GM21526 (cell line): Measurements from ENCODE around the gene GJA3.
"Not testable (repeated sequence)": the region's sequence is repeated elsewhere in the genome, so short reads cannot be mapped to it uniquely, and the experiment has no call there.

Experiments
- ATAC-seq: cut with Tn5 transposase; IDR thresholded peaks from one replicate; pipeline ENCODE4 v1.9.1; 2021; ENCODE audit warnings: moderate library complexity; ENCODE audit not compliant: unreplicated experiment, low FRiP score

GJA3 gene

GRCh38 chr13:20153290-20153689 lies 7.6 kb downstream of the GJA3 start:
- ATAC-seq, result not testable (repeated sequence)

- ATAC-seq, result no peak
Measured at GRCh38 chr13:20151612-20152011, 9.2 kb downstream of the GJA3 start.

- no peak for ATAC-seq
Measured at GRCh38 chr13:20151016-20151415, 9.8 kb downstream of the GJA3 start.

GRCh38 chr13:20150561-20150960 lies 10.3 kb downstream of the GJA3 start:
- no peak for ATAC-seq

GRCh38 chr13:20149762-20150161 lies 11.1 kb downstream of the GJA3 start:
- ATAC-seq, result no peak

GRCh38 chr13:20148501-20149183 lies 12.2 kb downstream of the GJA3 start:
- no peak for ATAC-seq

GRCh38 chr13:20146381-20146780 lies 14.5 kb downstream of the GJA3 start:
- no peak for ATAC-seq

- no peak for ATAC-seq
Measured at GRCh38 chr13:20145521-20145920, 15.3 kb downstream of the GJA3 start.

GRCh38 chr13:20144141-20144850 lies 16.6 kb downstream of the GJA3 start:
- ATAC-seq, result no peak

GRCh38 chr13:20142927-20143480 lies 17.8 kb downstream of the GJA3 start:
- no peak for ATAC-seq

GRCh38 chr13:20142023-20142926 lies 18.6 kb downstream of the GJA3 start:
- no peak for ATAC-seq

- no peak for ATAC-seq
Measured at GRCh38 chr13:20141238-20142022, 19.4 kb downstream of the GJA3 start.

GRCh38 chr13:20140487-20140886 lies 20.4 kb downstream of the GJA3 start:
- ATAC-seq, result no peak

GRCh38 chr13:20137875-20138274 lies 23.0 kb downstream of the GJA3 start:
- ATAC-seq, result no peak

- no peak for ATAC-seq
Measured at GRCh38 chr13:20136781-20137703, 23.8 kb downstream of the GJA3 start.

- no peak for ATAC-seq
Measured at GRCh38 chr13:20134732-20135131, 26.1 kb downstream of the GJA3 start.

- no peak for ATAC-seq
Measured at GRCh38 chr13:20132052-20132634, 28.7 kb downstream of the GJA3 start.

- ATAC-seq, result no peak
Measured at GRCh38 chr13:20131057-20131832, 29.6 kb downstream of the GJA3 start.
